Upper lobe of left lung (tissue), 4 donors: Measurements from ENCODE around the gene MAP1S.

ENCODE experiments used
- CTCF ChIP-seq, 6 experiments: fragments of 450-650 bp in 4 of 6; fragments of 200-600 bp in 2 of 6; sonication (generic) in 2 of 6; IDR thresholded peaks; one replicate each; pipeline ENCODE4 v1.5.1; 2016 to 2019; ENCODE audit warnings: antibody characterized with exemption in 6 of 6
- EP300 ChIP-seq, 4 donors: sonication (generic); formaldehyde crosslinking; IDR thresholded peaks; one replicate each; pipeline ENCODE4 v1.5.1; 2017; ENCODE audit warnings: antibody characterized with exemption in 4 of 4, control low read depth in 2 of 4
- POLR2AphosphoS5 ChIP-seq, 2 donors: sonication (generic); formaldehyde crosslinking; IDR thresholded peaks; one replicate each; pipeline ENCODE4 v1.5.1; 2017; ENCODE audit warnings: antibody characterized with exemption in 2 of 2

- no peak for TF ChIP-seq CTCF (IDR thresholded peaks at IDR 0.05)
- TF ChIP-seq POLR2AphosphoS5 (IDR thresholded peaks at IDR 0.05): no peak
- TF ChIP-seq EP300 (IDR thresholded peaks at IDR 0.05): no peak
These were observed 37.8 kb downstream of the MAP1S start for GRCh38 chr19:17757125-17757524.
